ENCODE data around the gene RNH1. TPM values are rescaled to one million over a fixed set of nuclear protein-coding genes. Genes with fewer than 3 reads are reported as not detected.

RNH1 gene
- total RNA-seq, 4 donors from 2014 or later = 378 to 392 (median 383) TPM

DNA sequence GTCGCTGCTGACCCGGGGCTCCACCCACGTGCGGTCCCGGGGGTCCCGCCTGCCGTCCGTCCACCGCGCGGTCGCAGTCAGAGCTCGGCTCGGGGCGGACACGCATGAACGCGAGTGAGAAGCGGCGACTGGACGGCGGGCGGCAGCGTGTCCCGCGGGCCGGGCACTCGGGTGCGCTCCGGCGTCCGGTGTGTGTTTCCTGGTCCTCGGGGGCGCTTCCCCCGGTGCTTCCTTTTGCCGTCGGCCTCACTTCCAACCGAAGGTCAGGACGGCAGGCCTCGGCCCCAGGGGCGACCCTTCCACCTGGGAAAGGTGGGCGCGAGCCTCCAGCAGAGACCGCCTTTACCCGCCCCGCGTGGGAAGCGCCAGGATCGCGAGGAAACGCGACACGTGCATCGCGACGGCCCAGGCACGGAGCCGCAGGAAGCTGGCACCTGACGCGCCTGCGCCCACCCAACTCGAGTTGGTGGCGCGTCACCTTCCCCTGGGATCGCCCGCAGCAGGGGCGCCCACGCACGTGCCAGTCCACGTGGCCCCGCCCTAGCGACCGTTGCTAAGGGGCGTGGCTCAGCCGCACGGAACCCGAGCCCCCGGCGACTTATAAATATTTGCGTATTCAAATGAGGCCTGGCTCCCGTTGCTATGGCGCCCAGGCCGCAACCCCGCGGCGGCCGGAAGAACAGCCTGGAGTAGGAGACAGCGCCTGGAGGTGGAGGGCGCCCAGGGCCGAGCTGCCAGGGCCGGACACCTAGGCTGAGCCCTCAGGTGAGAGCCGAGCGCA, 30.0 kb upstream of the RNH1 start, which contains the start of gene LRRC56:
TSS of gene LRRC56 (plus strand) at position 687 of the 781 bp plus-strand sequence. CDS start 3,158 bp downstream, outside the sequence.
- Histone ChIP-seq H3K4me1 (peaks cover 52% of the 10 kb centered on the region), H3K4me3 (peak within 1 kb of the TSS; percentile 91), H3K36me3 (peaks cover 16% of the 10 kb centered on the region), H3K27ac (peak within 1 kb of the TSS; percentile 96), H3K9me3 (no peaks in the 10 kb centered on the region), H3K27me3 (no peaks in the 10 kb centered on the region)
- WGBS = no CpG with 5 or more reads among the region's 93 CpGs
- peak; percentile 90 to 91 for DNase-seq (ENCODE audit: low spot score in 2 of 2)
- TF ChIP-seq POLR2A (IDR thresholded peaks at IDR 0.05) = no peak
- TF ChIP-seq, protein P1, sequence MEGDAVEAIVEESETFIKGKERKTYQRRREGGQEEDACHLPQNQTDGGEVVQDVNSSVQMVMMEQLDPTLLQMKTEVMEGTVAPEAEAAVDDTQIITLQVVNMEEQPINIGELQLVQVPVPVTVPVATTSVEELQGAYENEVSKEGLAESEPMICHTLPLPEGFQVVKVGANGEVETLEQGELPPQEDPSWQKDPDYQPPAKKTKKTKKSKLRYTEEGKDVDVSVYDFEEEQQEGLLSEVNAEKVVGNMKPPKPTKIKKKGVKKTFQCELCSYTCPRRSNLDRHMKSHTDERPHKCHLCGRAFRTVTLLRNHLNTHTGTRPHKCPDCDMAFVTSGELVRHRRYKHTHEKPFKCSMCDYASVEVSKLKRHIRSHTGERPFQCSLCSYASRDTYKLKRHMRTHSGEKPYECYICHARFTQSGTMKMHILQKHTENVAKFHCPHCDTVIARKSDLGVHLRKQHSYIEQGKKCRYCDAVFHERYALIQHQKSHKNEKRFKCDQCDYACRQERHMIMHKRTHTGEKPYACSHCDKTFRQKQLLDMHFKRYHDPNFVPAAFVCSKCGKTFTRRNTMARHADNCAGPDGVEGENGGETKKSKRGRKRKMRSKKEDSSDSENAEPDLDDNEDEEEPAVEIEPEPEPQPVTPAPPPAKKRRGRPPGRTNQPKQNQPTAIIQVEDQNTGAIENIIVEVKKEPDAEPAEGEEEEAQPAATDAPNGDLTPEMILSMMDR (IDR thresholded peaks at IDR 0.05) = no peak
- peak; percentile 10 to 86 (median 79) for TF ChIP-seq POLR2AphosphoS5 (IDR thresholded peaks at IDR 0.05)
- no peak for TF ChIP-seq EP300 (IDR thresholded peaks at IDR 0.05)

DNA sequence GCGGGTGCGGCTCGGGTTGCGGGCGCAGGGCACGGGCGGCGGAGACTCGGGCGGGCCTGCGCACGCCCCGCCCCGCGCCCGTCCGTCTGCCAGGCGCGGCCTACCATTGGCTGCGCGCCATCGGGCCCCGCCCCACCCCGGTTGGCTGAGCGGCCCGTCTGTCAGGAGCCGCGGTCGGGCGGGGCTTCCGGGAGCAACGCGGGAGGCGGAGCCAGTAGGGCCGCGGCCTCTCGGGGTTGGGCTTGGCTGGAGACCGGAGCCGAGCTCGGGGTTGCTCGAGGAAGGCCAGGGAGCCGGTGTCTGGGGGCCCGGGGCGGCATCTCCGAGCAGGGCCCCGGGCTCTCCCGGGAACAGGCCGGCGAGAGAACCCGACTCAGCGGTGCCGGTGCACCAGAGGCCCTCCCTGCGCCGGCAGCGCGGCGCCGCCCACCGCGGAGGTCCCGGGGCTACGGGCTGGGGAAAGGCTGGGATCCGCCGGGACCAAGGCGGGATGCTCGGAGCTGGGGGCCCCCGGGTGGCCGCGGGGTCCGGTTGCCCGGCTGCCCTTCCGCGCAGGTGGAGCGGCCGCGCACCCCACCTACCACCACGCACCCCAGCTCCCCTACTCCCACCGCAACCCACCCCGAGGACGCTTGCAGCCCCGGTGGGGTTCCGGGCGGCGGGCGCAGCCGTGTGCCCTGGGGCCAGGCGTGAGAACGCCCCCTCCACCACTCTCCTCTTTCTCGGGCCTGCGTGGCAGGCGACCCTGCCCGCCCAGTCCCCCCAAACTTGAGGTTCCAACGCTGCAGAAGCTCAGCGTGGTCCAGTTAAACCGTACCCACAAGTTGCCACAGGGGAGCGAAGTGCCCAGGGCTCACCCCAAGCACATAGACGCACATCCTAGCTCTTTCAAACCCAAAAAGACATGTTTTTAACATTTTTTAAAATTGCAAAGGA, 28.7 kb upstream of the RNH1 start, which contains the start of gene HRAS:
TSS of gene HRAS (minus strand) at position 58 of the 936 bp plus-strand sequence.
- H3K27ac ChIP-seq = peak within 1 kb of the TSS; percentile 96
- DNase-seq (ENCODE audit: low spot score in 2 of 2) = peak; percentile 95 to 98
- TF ChIP-seq EP300 (IDR thresholded peaks at IDR 0.05) (no peak), POLR2A (IDR thresholded peaks at IDR 0.05) (no peak), POLR2AphosphoS5 (IDR thresholded peaks at IDR 0.05) (peak in 1 of 3 donors; percentile 23)
- TF ChIP-seq, protein P1 (IDR thresholded peaks at IDR 0.05) = no peak
- peaks cover 28% of the 10 kb centered on the region for H3K36me3 ChIP-seq
- H3K4me3 ChIP-seq = peak within 1 kb of the TSS; percentile 91
- no peaks in the 10 kb centered on the region for H3K27me3 ChIP-seq
- WGBS = 4% methylated on average over 41 of the region's 97 CpGs
- H3K9me3 ChIP-seq = no peaks in the 10 kb centered on the region
- H3K4me1 ChIP-seq = peaks cover 52% of the 10 kb centered on the region

GRCh38 chr11:535210-535518, 28.1 kb upstream of the RNH1 start:
- Histone ChIP-seq H3K9me3 (no peaks in the 10 kb centered on the region), H3K27ac (peak overlapping the region; percentile 96), H3K36me3 (peaks cover 29% of the 10 kb centered on the region), H3K27me3 (no peaks in the 10 kb centered on the region), H3K4me3 (peak overlapping the region; percentile 91), H3K4me1 (peaks cover 52% of the 10 kb centered on the region)
- no peak for DNase-seq (ENCODE audit: low spot score in 2 of 2)
- no peak for TF ChIP-seq POLR2A (IDR thresholded peaks at IDR 0.05)
- TF ChIP-seq, protein P1 (IDR thresholded peaks at IDR 0.05) = no peak
- no peak for TF ChIP-seq POLR2AphosphoS5 (IDR thresholded peaks at IDR 0.05)
- no peak for TF ChIP-seq EP300 (IDR thresholded peaks at IDR 0.05)
- WGBS = no CpG with 5 or more reads among the region's 56 CpGs

- DNase-seq (ENCODE audit: low spot score in 2 of 2) = peak; percentile 85 to 88
- H3K36me3 ChIP-seq = peaks cover 31% of the 10 kb centered on the region
- peak overlapping the region; percentile 91 for H3K4me3 ChIP-seq
- WGBS = 73% methylated on average over 3 of the region's 66 CpGs
- TF ChIP-seq, protein P1 (IDR thresholded peaks at IDR 0.05) = no peak
- peak in 2 of 3 donors; percentile 89 to 92 for TF ChIP-seq POLR2AphosphoS5 (IDR thresholded peaks at IDR 0.05)
- H3K27me3 ChIP-seq = no peaks in the 10 kb centered on the region
- H3K27ac ChIP-seq = peak overlapping the region; percentile 96
- H3K4me1 ChIP-seq = peaks cover 52% of the 10 kb centered on the region
- H3K9me3 ChIP-seq = no peaks in the 10 kb centered on the region
Observed at GRCh38 chr11:534396-535209, 27.6 kb upstream of the RNH1 start.
